GM23338 (cell line): Measurements from ENCODE around the gene GLT6D1. TPM values are rescaled to one million over a fixed set of nuclear protein-coding genes. Genes with fewer than 3 reads are reported as not detected.

ENCODE experiments used
- ATAC-seq: fragments of 200-7000 bp; cut with Tn5 transposase; 3 replicates; pipeline ENCODE4 v1.9.1; 2020
- DNase-seq: peaks from one replicate; pipeline ENCODE4 v3.0.0-alpha.2; 2015; ENCODE audit warnings: low spot score
- H2AFZ ChIP-seq: fragments of 200-600 bp; sonication (generic); 2 replicates; pipeline ENCODE4 v1.8.0; 2016; ENCODE audit warnings: antibody characterized with exemption, mild to moderate bottlenecking, moderate library complexity
- H3F3A ChIP-seq: fragments of 200-600 bp; sonication (generic); replicated peaks from 2 replicates; pipeline ENCODE4 v1.8.0; 2017; ENCODE audit warnings: antibody characterized with exemption, mixed run types, low read depth
- H3K27ac ChIP-seq: fragments of 200-600 bp; sonication (generic); 2 replicates; pipeline ENCODE4 v1.6.1; 2016; ENCODE audit warnings: low read depth
- H3K27me3 ChIP-seq: fragments of 200-600 bp; sonication (generic); 2 replicates; pipeline ENCODE4 v1.8.0; 2016; ENCODE audit warnings: mild to moderate bottlenecking, mixed run types, moderate library complexity; ENCODE audit not compliant: insufficient read depth
- H3K36me3 ChIP-seq: fragments of 200-600 bp; sonication (generic); 2 replicates; pipeline ENCODE4 v1.8.0; 2016; ENCODE audit warnings: mild to moderate bottlenecking; ENCODE audit not compliant: insufficient read depth
- H3K4me1 ChIP-seq: fragments of 200-600 bp; sonication (generic); 2 replicates; pipeline ENCODE4 v1.8.0; 2016; ENCODE audit warnings: mild to moderate bottlenecking, moderate library complexity; ENCODE audit not compliant: insufficient read depth
- H3K4me2 ChIP-seq: fragments of 200-600 bp; sonication (generic); 2 replicates; pipeline ENCODE4 v1.7.1; 2017; ENCODE audit warnings: mixed run types
- H3K4me3 ChIP-seq: fragments of 200-600 bp; sonication (generic); 2 replicates; pipeline ENCODE4 v1.6.1; 2016; ENCODE audit warnings: mixed run types
- H3K79me2 ChIP-seq: fragments of 200-600 bp; sonication (generic); replicated peaks from 2 replicates; pipeline ENCODE4 v1.8.0; 2017; ENCODE audit warnings: mild to moderate bottlenecking; ENCODE audit not compliant: insufficient read depth
- H3K9me2 ChIP-seq: fragments of 200-600 bp; sonication (generic); 2 replicates; pipeline ENCODE4 v1.8.0; 2017; ENCODE audit not compliant: insufficient read depth
- H4K20me1 ChIP-seq: fragments of 200-600 bp; sonication (generic); replicated peaks from 2 replicates; pipeline ENCODE4 v1.8.0; 2017; ENCODE audit warnings: mild to moderate bottlenecking; ENCODE audit not compliant: insufficient read depth
- H3K27ac Mint-ChIP-seq: 2 replicates; pipeline ENCODE4 v1.8.0; 2020; ENCODE audit warnings: inconsistent platforms, mild to moderate bottlenecking, moderate library complexity, mixed read lengths
- H3K27me3 Mint-ChIP-seq: 3 replicates; pipeline ENCODE4 v1.8.0; 2022; ENCODE audit warnings: low read depth, mild to moderate bottlenecking, moderate library complexity, mixed read lengths, inconsistent platforms; ENCODE audit not compliant: insufficient read depth, poor library complexity
- H3K36me3 Mint-ChIP-seq: 3 replicates; pipeline ENCODE4 v1.8.0; 2021; ENCODE audit warnings: low read depth, mild to moderate bottlenecking, inconsistent platforms, moderate library complexity, mixed read lengths
- H3K4me1 Mint-ChIP-seq: 3 replicates; pipeline ENCODE4 v1.8.0; 2020; ENCODE audit warnings: mild to moderate bottlenecking, inconsistent platforms, mixed read lengths
- H3K4me3 Mint-ChIP-seq: 3 replicates; pipeline ENCODE4 v1.8.0; 2021; ENCODE audit warnings: moderate library complexity, mild to moderate bottlenecking, inconsistent platforms, mixed read lengths
- H3K9me3 Mint-ChIP-seq: 3 replicates; pipeline ENCODE4 v1.8.0; 2020; ENCODE audit warnings: moderate library complexity, mild to moderate bottlenecking, inconsistent platforms, mixed read lengths
- CREB1 ChIP-seq: fragments of 250-450 bp; sonication (Bioruptor Pico); IDR thresholded peaks from 2 replicates; pipeline ENCODE4 v1.5.0; 2020; ENCODE audit warnings: low read depth, mild to moderate bottlenecking, moderate library complexity
- CTCF ChIP-seq, 2 experiments: fragments of 200-600 bp in 1 of 2; sonication (generic) in 1 of 2; conservative IDR thresholded peaks; 2 replicates each; pipeline versions ENCODE4 v1.5.1 to v1.6.1; 2016 to 2017; ENCODE audit warnings: antibody characterized with exemption in 2 of 2, low read depth in 2 of 2, mild to moderate bottlenecking in 2 of 2, moderate library complexity in 1 of 2
- EZH2 ChIP-seq: fragments of 200-600 bp; sonication (generic); IDR thresholded peaks from one replicate; pipeline ENCODE4 v1.8.0; 2017; ENCODE audit warnings: antibody characterized with exemption, mild to moderate bottlenecking, low read depth; ENCODE audit not compliant: unreplicated experiment
- EZH2phosphoT487 ChIP-seq: fragments of 200-600 bp; sonication (generic); IDR thresholded peaks from one replicate; pipeline ENCODE4 v1.8.1; 2018; ENCODE audit warnings: antibody characterized with exemption; ENCODE audit not compliant: unreplicated experiment
- JUNB ChIP-seq: IDR thresholded peaks from one replicate; pipeline ENCODE4 v1.6.1; 2016; ENCODE audit warnings: antibody characterized with exemption; ENCODE audit not compliant: unreplicated experiment
- NANOG ChIP-seq: IDR thresholded peaks from 2 replicates; pipeline ENCODE4 v1.6.1; 2016; ENCODE audit warnings: antibody characterized with exemption, borderline replicate concordance
- POLR2AphosphoS5 ChIP-seq: IDR thresholded peaks from 2 replicates; pipeline ENCODE4 v1.6.1; 2016; ENCODE audit warnings: antibody characterized with exemption, low read depth
- REST ChIP-seq: IDR thresholded peaks from one replicate; pipeline ENCODE4 v1.6.1; 2018; ENCODE audit warnings: antibody characterized with exemption; ENCODE audit not compliant: unreplicated experiment
- STAT1 ChIP-seq: IDR thresholded peaks from one replicate; pipeline ENCODE4 v1.6.1; 2016; ENCODE audit warnings: antibody characterized with exemption; ENCODE audit not compliant: unreplicated experiment
- ZNF114 ChIP-seq: fragments of 250-450 bp; sonication (Bioruptor Pico); IDR thresholded peaks from 2 replicates; pipeline ENCODE4 v1.5.0; 2020; ENCODE audit warnings: mild to moderate bottlenecking, moderate library complexity
- ZNF331 ChIP-seq: fragments of 250-450 bp; sonication (Bioruptor Pico); IDR thresholded peaks from 2 replicates; pipeline ENCODE4 v1.5.0; 2020; ENCODE audit warnings: low read depth, mild to moderate bottlenecking, moderate library complexity
- ZNF462 ChIP-seq: fragments of 250-450 bp; sonication (Bioruptor Pico); IDR thresholded peaks from 2 replicates; pipeline ENCODE4 v1.5.0; 2020; ENCODE audit warnings: mild to moderate bottlenecking, moderate library complexity
- polyA plus RNA-seq: library from polyadenylated mRNA; unstranded; fragments of >200 nt; fragmentation: Nextera tagmentation; extraction: Ambion mirVana; gene quantifications from 2 replicates; pipeline ENCODE4 v1.2.1, GENCODE V29; 2016
- total RNA-seq: library from RNA; depleted of rRNA; stranded (reverse); fragments of >200 nt; shearing (Covaris generic); gene quantifications from 2 replicates; pipeline ENCODE4 v1.2.3, GENCODE V29; 2014
- TF ChIP-seq, protein P1 (sequence below): IDR thresholded peaks from 2 replicates; pipeline ENCODE4 v1.6.1; 2016; ENCODE audit warnings: antibody characterized with exemption

Gene GLT6D1
- total and polyA plus RNA-seq, 2 experiments from 2014 or later, result not detected

DNA sequence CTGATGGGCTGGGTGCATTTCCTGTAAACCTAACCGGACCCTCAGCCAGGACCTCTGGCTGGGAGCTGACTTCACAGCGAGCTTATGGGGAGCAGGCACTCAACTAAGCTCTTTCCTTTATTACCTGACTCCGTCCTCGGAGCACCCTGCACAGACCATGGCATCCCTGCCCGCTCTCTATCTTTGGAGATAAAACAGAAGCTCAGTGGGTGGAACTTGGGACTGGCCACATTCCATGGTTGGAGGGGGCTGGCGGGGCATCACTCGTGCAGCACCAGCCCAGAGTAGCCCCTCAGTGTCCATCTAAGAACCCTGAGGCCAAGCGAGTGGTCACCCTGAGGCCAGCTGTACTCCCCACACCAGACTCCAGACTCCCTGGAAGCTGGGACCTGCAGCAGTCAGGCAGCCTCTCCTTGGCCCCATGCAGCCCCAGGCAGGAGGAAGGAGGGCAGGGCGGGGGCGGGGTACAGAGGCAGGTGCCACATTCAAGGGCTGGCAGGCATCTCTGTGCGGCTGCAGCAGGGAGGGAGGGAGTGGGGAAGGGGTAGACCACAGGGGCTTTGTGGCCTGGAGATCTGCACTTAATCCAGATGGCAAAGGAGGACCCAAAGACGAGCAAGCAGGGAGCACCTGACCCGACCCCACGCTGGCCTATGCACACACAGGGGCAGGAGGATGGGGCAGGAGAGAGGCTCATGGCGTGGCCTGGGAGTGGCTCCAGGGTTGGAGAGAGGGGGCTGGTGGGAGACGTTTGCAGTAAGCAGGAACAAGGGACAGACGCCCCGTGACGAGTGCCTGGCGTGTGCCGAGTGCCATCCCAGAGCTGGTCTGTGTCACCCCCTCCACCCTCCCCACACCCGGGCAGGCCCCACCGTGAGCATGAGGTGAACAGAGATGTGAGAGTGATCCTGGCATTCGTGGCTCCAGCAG, 26.1 kb downstream of the GLT6D1 start:
- DNase-seq (no peak), ATAC-seq (no peak)
- no peaks in the 10 kb centered on the region for H3K9me2 ChIP-seq
- TF ChIP-seq EZH2 (no peak), REST (no peak), STAT1 (no peak), CTCF (conservative IDR thresholded peaks at IDR 0.05; ENCODE audit: low read depth in 2 of 2) (no peak), CREB1 (CRISPR knock-in tag) (no peak), POLR2AphosphoS5 (no peak), ZNF331 (CRISPR knock-in tag) (no peak), NANOG (no peak), ZNF462 (CRISPR knock-in tag) (no peak), JUNB (no peak), ZNF114 (CRISPR knock-in tag) (no peak), EZH2phosphoT487 (no peak)
- TF ChIP-seq, protein P1, sequence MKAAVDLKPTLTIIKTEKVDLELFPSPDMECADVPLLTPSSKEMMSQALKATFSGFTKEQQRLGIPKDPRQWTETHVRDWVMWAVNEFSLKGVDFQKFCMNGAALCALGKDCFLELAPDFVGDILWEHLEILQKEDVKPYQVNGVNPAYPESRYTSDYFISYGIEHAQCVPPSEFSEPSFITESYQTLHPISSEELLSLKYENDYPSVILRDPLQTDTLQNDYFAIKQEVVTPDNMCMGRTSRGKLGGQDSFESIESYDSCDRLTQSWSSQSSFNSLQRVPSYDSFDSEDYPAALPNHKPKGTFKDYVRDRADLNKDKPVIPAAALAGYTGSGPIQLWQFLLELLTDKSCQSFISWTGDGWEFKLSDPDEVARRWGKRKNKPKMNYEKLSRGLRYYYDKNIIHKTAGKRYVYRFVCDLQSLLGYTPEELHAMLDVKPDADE, result no peak
- no peak overlapping the region for H3K27ac Mint-ChIP-seq
- H3K27me3 ChIP-seq, result no peaks in the 10 kb centered on the region
- peaks cover 4% of the 10 kb centered on the region for H3K27me3 Mint-ChIP-seq
- H3K4me1 ChIP-seq, result no peaks in the 10 kb centered on the region
- peaks cover 27% of the 10 kb centered on the region for H3K9me3 Mint-ChIP-seq
- no peak overlapping the region for H3K4me3 Mint-ChIP-seq
- H3K4me2 ChIP-seq, result no peak overlapping the region
- H3K79me2 ChIP-seq, result no peaks in the 10 kb centered on the region
- H3K27ac ChIP-seq, result no peak overlapping the region
- peaks cover 17% of the 10 kb centered on the region for H3K36me3 Mint-ChIP-seq
- no peaks in the 10 kb centered on the region for H3K36me3 ChIP-seq
- H3K4me1 Mint-ChIP-seq, result no peaks in the 10 kb centered on the region
- H3K4me3 ChIP-seq, result no peak overlapping the region
- H3F3A ChIP-seq, result no peaks in the 10 kb centered on the region
- H4K20me1 ChIP-seq, result no peaks in the 10 kb centered on the region
- no peak overlapping the region for H2AFZ ChIP-seq
